HG03469 (cell line): ENCODE results near the gene RXRG.
"Not testable (repeated sequence)": the region's sequence is repeated elsewhere in the genome, so short reads cannot be mapped to it uniquely, and the experiment has no call there.

Experiments
- ATAC-seq: cut with Tn5 transposase; IDR thresholded peaks from one replicate; pipeline ENCODE4 v1.9.1; 2021; ENCODE audit warnings: mild to moderate bottlenecking, moderate library complexity, moderate number of reproducible peaks; ENCODE audit not compliant: unreplicated experiment

RXRG gene

DNA sequence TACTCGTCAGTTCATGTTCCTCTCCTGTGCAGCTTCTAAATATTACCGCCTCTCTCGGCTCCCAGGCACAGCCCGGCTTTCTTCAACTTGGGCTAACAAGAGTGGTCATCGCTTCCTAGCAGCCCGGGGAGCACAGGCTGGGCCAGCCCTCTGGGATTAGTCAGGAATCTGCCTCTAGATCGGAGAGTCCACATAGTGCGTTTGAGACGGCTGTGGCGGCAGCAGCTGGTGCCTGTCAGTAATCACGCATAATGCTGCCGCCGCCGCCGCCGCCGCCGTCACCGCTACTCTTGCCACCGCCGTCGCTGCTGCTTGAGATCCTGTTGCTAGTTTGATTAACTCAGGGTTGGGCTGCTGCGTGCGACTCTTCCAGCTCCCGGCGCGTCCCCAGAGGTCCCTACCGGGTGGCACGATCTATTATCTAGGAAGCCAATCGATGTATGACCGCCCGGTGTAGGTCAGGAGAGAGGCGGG lies at the start of gene RXRG:
Gene RXRG, minus strand, starts transcription at position 230 of the 474 bp plus-strand sequence. CDS start 233 bp downstream, outside the sequence.
- no peak for ATAC-seq

DNA sequence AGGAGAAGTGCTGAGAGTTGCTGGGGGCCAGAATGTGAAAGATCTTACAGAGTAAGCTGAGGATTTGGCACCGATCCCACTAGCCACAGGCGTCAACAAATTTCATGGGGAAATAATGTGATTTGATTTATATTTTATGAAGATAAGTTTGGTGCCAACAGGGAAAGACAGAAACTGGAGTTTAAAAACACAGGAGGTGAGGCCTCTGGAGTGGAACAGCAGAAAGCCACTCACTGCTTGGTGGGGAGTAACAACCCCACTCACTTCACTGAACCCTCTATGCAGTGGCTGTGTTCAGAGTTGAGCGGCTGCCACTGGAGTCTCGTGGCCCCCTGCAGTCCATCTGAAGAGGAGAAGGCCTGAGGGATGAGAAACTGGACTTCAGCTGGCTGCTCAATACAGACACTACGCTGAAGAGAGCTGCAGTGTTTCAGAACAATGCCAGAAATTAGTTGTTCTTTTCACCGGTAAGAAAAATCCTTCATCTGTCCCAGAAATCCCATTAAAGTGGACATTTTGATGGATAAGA lies 48.0 kb upstream of the RXRG start:
- ATAC-seq = no peak

DNA sequence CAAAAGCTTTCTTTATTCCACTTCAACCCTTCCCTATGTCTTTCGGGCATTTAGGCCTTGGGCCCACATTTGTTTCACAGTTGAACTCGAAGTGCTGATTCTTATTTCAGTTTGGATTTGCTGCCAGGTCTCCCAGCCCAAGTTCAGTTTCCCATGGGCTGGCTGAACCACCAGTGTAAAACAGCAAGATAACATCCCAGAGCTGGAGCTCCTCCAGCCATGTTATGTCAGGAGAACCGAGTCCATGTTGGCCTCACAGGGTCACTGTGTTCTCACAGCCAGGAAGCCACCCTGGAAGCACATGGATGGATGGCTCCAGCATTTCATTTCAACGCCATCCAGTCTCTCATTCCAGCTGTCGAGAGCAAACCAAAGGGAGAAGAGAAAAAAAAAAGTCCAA lies 45.2 kb upstream of the RXRG start:
- ATAC-seq = no peak

DNA sequence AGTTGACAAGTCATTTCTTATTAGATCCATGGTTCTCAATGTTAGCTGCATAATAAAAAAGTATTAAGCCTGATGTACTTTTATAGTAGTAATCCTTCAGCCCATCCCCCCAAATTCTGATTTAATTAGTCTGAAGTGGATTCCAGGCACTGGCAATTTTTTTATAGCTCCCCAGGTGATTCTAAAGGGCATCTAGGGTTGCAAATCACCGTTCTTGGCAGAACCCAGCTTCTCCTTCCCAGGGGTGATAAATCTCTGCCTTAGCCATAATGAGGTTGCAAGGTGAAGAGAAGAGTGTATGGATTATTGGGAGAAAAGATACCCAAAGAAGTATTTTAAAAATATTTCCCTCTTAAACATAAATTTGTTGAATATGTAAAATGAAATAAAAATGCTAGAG lies 43.0 kb upstream of the RXRG start:
- no peak for ATAC-seq

DNA sequence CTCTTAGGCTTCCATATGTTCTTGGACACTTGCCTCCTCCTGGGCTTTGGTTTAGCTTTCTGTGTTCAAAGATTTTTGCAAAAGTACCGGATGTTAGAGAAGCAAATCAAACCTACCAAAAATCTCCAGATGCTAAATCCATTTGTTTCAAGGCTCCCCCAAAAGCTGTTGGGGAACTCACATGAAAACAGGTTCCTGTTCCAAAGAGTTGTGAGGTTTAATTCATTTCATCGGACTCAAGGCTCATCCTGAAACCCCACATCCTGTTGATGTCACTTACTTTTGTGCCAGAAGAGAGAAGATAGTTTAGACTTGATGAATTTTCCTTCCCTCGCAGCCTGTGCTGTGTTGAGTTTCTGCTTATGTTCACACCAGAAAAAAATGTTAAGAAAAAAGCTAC lies 41.7 kb upstream of the RXRG start:
- no peak for ATAC-seq

DNA sequence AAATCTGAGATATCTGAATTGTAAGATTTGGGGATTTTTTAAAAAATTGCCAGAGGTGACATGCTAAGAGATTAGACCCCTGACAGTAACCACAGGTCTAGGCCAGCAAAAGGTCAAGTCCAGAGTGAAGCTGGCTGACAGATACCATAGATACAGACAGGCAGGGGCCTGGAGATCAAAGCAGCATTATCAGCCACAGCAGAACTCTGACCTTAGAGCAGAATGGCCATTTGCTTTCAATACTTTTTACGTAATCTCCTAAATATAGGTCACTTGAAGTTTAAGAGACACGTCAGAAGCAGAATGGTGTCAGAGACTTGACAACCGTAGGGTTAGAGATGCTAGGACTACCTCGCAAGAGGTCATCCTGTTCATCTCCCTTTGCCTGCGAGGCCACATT lies 40.8 kb upstream of the RXRG start:
- no peak for ATAC-seq

DNA sequence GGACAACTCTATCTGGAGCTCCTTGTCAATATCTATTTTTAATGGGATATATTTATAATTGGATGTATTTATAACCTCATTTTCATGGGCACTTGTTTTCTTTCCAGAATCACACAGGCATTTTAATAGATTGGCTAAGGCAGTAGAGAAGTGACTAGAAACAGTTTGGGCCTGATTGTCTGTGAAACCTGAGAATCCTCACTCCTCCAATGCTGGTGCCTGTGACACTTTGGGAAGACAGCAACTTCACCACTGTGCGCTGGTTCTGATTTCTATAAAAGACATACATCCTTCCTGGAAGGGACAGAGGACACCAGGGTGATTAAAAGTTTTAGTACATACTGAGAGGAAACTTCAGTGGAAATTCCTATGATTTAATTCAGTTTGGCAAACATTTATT lies 39.6 kb upstream of the RXRG start:
- ATAC-seq = no peak

DNA sequence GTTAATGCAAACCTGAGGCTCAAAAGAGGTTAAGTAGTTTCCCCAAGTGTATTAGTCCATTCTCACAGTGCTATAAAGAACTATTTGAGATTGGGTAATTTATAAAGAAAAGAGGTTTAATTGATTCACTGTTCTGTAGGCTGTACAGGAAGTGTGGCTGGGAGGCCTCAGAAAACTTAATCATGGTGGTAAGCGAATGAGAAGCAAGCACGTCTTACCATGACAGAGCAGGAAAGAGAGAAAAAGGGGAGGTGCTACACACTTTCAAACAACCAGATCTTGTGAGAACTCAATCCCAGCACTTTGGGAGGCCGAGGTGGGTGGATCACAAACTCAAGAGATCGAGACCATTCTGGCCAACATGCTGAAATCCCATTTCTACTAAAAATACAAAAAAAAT lies 38.5 kb upstream of the RXRG start:
- ATAC-seq = no peak

DNA sequence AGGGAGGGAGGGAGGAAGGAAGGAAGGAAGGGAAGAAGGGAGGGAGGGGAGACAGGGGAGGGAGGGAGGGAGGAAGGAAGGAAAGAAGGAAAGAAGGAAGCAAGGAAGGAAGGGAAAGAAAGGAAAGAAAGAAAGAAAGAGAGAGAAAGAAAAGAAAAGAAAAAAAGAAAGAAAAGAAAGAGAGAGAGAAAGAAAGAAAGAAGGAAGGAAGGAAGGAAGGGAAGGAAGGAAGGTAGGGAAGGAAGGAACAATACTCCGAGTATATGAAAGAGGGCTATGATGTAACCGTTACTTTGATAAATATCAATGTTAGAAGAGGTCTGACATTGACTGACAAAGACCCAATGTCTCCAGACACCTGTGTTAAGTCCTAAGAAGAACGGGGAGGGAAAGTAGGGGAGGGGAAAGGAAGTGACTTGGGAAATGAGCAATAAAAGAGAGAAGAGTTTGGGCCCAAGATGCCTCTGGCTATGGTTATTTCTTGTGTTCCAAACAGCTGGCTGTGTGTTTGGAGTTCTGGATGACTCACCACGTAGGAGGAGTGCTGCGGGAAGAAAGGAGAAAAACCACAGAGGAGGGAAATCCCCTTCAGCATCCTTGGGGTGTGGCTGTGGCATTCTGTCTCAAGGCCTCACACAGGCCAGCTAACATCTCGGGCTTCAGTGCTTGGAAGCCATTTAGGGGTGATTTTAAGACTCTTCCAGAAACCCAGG lies 37.0 kb upstream of the RXRG start:
- ATAC-seq = no peak

DNA sequence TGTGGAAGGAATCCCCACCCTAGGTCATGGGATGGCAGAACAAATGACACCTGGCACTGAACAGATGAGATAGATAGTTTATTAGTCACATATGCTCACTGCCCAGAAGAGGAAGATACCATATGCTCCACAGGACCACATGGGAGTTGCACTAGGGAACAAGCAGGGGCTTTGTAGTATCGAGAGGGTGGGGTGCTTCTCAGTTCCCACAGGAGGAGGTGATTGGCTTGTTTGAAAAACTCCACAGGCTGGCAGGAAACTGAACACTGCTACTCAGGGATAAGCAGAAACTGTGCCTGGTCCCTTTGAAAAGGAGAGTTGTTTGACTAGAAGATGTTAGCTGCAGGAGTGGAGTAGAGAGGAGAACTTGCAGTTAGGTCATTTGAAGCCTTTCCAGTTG lies 31.9 kb upstream of the RXRG start:
- ATAC-seq = no peak

DNA sequence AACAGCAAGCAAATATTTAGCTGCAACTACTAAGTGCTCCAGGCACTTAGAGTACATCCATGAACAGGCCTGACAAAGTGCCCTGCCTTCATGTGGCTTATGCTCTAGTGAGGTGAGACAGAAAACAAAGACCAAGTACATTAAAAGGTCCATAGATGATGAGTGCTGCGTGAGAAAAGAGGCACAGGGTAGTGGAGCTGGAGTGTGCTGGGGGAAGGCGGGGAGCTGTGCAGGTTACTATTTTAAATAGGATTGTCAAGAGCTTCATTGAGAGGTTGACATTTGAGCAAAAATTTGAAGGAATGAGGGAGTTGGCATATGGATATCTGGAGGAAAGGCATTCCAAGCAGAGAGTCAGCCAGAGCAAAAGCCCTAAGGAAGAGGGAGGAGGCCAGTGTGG lies 29.3 kb upstream of the RXRG start:
- no peak for ATAC-seq

DNA sequence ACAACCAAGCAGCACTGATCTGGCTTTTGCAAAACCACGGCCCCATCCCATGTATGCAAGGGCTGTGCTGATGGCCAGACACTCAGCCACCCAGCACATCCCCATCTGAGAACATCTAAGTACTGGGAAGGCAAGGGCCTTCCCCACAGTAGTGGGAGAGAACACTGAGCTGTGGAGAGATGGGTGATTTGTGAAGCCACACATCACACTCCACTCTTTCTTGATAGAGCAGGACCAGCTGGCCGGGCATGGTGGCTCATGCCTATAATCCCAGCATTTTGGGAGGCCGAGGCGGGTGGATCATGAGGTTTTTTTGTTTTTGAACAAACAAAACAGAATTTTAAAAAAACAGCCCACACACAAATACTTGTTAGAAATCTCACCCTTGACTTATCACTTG lies 28.2 kb upstream of the RXRG start:
- no peak for ATAC-seq

DNA sequence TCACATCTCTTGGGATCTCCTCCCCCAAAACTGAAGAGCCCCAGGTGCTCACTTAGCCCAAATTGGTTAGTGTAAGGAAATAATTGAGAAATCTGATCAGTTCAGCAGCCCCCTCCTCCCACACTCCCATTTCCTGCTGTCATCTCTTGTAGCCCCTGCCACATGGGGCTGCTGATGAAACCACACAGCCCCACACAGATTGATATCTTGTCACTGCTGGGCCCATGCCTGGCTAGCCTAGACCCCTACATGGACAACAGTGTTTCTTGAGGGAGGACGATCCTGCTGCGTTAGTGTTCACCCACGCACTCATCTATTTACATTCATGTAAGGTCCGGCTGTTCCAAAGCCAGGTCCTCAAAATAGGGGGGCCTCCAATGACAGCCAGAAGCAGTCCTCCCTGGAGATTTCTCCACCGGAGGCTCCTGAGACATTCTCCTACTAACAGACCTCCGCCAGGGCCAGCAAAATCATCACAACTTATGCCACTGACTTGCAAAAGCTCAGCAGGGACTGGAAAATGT lies 23.9 kb upstream of the RXRG start:
- ATAC-seq = no peak

DNA sequence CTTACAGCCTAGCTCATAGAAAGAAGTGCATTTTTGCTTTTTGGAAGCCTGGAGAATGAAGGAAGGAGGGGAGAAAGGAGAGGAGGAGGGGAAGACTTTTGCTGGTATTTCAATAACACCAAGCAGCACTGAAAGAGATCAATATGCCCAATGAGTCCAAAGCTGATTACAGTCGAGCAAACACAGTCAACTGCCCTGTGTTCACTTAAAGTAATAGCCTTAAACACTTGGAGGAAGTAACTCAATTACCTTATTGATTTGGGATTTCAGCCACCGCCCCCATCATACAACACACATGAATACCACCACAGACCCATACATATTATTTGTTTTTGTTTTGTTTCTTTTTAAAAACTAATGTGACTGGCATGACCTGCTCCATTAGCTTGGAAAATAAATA lies 23.3 kb upstream of the RXRG start:
- no peak for ATAC-seq

DNA sequence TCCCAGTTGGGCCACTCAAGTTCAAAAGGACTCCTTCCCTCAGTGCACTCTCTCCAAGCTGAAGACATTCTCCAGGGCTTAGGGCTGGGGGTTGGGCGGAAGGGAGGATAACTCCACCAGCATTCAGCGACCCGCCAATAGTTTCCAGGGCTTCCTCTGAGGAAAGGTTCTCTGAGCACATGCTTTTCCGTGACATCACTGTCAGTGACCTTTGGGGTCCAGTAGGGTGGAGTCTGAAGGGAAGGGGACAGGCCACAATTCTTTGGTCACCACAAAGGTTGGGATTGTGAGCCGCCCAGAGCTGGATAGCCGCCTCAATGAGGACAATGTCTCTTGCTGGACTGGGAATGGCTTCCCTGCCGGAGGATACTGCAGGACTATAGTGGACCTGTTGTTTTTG lies 22.8 kb upstream of the RXRG start:
- no peak for ATAC-seq

DNA sequence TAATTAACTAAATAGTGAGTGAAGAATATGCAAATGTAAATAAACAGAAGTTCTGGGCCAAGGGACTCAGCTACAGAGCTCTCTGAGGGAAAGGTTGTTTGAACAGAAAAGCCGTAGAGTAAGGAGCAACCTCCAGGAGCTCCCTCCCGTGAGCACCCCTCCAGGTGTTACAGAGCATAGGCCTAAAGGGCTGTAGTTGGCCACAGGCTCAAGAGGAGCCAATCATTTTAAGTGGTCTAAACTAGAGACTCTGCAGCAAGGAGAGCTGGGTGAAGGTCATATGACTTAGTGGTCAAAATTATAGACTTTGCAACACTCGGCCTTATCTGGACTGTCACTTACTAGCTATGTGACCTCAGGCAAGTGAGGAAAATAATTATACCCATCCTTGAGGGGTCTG lies 19.1 kb upstream of the RXRG start:
- no peak for ATAC-seq

DNA sequence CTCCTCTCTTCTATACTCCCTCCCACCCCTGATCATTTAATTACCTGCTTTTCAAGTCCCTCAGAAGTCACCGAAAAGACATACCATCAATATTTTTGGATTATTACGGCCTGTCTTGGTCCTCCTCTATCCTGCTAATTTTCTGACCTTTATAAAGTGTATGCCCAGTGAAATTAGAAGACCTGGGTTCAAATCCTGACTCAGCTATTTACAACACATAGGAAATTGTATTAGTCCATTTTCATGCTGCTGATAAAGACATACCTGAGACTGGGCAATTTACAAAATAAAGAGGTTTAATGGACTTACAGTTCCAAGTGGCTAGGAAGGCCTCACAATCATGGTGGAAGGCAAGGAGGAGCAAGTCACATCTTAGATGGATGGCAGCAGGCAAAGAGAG lies 14.8 kb upstream of the RXRG start:
- ATAC-seq = not testable (repeated sequence)

DNA sequence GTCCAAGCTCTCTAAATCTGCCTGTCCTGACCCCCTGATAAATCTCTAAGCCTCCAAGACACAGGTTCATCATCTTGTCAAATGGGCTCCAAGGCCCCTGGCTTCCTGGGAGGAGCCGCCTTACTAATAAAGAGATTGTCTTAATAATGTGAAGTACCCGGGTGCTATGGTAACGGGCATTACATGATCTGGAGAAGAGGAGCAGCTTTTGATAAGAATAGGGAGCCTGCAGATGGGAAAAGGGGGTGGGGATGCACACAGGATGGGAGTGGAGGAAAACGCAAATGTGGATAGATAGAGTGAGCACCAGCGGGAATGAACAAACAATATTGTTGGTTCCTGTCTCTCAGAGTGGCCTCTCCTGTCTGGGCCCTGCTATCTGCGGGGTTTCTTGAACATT lies 11.9 kb upstream of the RXRG start:
- ATAC-seq = no peak

DNA sequence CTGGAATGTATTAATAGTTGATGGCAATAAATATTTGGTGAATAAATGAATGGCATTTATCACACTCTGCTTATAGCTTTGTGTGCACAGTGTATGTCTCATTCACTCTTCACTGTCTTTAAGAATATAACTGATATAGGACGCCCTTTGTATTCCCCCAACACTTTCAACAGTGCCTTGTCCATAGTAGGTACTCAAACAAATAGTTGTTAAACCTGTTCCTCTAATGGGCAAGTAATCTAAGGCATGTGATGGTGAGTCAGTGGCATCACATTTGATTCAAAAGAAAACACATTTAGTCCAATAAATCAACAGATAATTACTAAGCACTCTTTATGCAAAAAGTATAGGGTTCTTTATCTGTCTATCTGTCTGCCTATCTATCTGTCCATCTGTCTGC lies 11.2 kb upstream of the RXRG start:
- no peak for ATAC-seq

DNA sequence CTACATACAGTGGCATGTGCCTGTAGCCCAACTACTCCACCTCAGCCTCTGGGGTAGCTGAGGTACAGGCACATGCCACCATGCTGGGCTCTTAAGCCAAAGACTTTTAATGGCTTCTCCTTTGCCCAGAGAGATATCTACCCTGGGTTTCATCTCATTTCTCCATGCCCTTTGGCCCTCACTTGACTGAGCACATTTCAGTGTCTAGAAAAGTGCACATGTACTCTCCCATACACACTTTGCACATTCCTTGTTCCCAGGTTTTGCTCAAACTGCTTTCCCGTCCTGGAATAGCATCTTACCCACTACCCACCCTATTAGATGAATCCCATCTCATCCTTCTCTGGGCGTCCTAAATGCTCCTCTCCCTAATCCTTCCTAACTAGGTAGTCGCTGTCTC lies 10.2 kb upstream of the RXRG start:
- no peak for ATAC-seq

DNA sequence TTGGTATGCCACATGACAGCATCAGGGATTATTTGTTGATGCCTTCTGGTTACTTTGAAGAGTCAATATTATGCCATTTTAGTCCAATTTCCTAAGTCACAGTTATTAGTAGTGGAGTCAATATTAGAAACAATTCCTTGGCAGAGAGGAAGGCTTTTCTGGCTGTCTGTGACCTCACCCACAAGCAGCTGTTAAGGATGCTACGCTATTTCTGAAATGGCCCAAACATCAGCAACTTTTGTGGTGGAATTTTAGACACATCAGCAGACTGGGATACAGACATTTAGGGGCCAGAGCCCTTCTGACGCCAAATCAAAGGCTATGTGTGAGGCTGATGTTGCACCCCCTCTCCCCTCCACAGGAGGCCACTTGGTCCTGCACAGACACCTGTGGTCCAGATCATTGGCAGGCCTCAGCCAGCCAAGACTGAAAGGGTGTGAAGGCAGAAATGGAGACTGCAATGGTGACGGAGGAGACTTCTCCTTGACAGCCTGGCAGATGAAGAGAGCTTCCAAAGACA lies 9.2 kb upstream of the RXRG start:
- ATAC-seq = no peak

DNA sequence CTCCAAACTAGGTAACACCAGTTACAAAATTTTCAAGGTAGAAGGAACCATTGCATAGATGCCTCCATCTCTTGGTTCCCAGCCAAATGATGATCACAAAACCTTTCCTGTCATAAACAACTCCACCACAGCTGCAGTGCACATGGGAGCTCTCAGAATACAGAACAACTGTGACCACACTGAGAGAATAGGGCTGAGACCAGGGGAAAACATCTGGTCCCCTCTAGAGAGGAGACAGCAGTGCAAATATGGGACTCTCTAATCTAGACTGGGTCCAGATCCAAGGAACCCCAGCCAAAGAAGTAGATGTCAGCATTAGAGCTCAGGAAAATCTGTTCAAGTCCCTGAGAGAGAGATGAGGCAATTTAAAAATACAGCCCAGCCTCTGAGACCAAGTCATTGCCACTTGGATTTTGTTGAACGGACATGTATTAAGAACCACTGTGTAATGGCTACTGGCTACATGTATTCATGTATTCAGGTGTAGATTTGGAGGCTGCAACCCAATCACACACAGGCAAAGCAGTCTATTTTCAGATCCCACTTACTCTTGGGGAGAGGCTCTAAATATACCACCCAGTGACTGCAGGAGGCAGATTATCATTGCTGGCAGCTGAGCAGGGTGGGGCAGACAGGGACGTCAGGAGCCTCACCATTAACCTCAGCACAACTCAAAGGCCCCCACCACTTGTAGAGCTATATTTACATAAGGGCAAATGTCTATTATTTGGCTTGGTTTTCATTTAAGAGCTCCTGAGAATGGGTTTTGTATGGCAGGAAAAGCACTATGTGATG lies 7.6 kb upstream of the RXRG start:
- no peak for ATAC-seq
